ENCODE data around the gene RRAS2.
"Not testable (repeated sequence)": the region's sequence is repeated elsewhere in the genome, so short reads cannot be mapped to it uniquely, and the experiment has no call there.

The RRAS2 gene

GRCh38 chr11:14371249-14371648 lies 12.3 kb upstream of the RRAS2 start:
- DNase-seq (ENCODE audit: low spot score), result no peak

- DNase-seq (ENCODE audit: low spot score), result no peak
These were observed 11.5 kb upstream of the RRAS2 start for GRCh38 chr11:14370496-14370895.

- no peak for DNase-seq (ENCODE audit: low spot score)
These were observed 10.6 kb upstream of the RRAS2 start for GRCh38 chr11:14369598-14369997.

- DNase-seq (ENCODE audit: low spot score), result no peak
These were observed 8.0 kb upstream of the RRAS2 start for GRCh38 chr11:14366936-14367335.

GRCh38 chr11:14364322-14364721 lies 5.3 kb upstream of the RRAS2 start:
- no peak for DNase-seq (ENCODE audit: low spot score)

GRCh38 chr11:14362611-14363010 lies 3.6 kb upstream of the RRAS2 start:
- DNase-seq (ENCODE audit: low spot score), result no peak

GRCh38 chr11:14361951-14362350 lies 3.0 kb upstream of the RRAS2 start:
- DNase-seq (ENCODE audit: low spot score), result no peak

- no peak for DNase-seq (ENCODE audit: low spot score)
These were observed 2.0 kb upstream of the RRAS2 start for GRCh38 chr11:14360976-14361375.

GRCh38 chr11:14359501-14360031 lies 583 bp upstream of the RRAS2 start:
- DNase-seq (ENCODE audit: low spot score), result peak; percentile 60

- peak; percentile 85 for DNase-seq (ENCODE audit: low spot score)
These were observed 878 bp downstream of the RRAS2 start for GRCh38 chr11:14357881-14358728.

- DNase-seq (ENCODE audit: low spot score), result no peak
These were observed 2.6 kb downstream of the RRAS2 start for GRCh38 chr11:14356342-14356741.

- DNase-seq (ENCODE audit: low spot score), result peak; percentile 29
These were observed 4.4 kb downstream of the RRAS2 start for GRCh38 chr11:14354604-14355003.

GRCh38 chr11:14350716-14351238 lies 8.2 kb downstream of the RRAS2 start:
- no peak for DNase-seq (ENCODE audit: low spot score)

- peak; percentile 25 for DNase-seq (ENCODE audit: low spot score)
These were observed 8.8 kb downstream of the RRAS2 start for GRCh38 chr11:14350215-14350614.

GRCh38 chr11:14347991-14348390 lies 11.0 kb downstream of the RRAS2 start:
- DNase-seq (ENCODE audit: low spot score), result no peak

- no peak for DNase-seq (ENCODE audit: low spot score)
These were observed 11.5 kb downstream of the RRAS2 start for GRCh38 chr11:14347494-14347893.

- no peak for DNase-seq (ENCODE audit: low spot score)
These were observed 12.6 kb downstream of the RRAS2 start for GRCh38 chr11:14346303-14346955.

GRCh38 chr11:14345668-14346067 lies 13.3 kb downstream of the RRAS2 start:
- DNase-seq (ENCODE audit: low spot score), result no peak

- not testable (repeated sequence) for DNase-seq (ENCODE audit: low spot score)
These were observed 14.0 kb downstream of the RRAS2 start for GRCh38 chr11:14345016-14345415.

- no peak for DNase-seq (ENCODE audit: low spot score)
These were observed 16.1 kb downstream of the RRAS2 start for GRCh38 chr11:14342906-14343305.

- DNase-seq (ENCODE audit: low spot score), result no peak
These were observed 17.0 kb downstream of the RRAS2 start for GRCh38 chr11:14341968-14342367.

- DNase-seq (ENCODE audit: low spot score), result no peak
These were observed 18.3 kb downstream of the RRAS2 start for GRCh38 chr11:14340721-14341120.

- no peak for DNase-seq (ENCODE audit: low spot score)
These were observed 19.6 kb downstream of the RRAS2 start for GRCh38 chr11:14339356-14339755.

All from kidney tubule cell (primary cell).